G401.6 (cell line): ENCODE measurements around the gene PRKCB.
"Not testable (repeated sequence)": the region's sequence is repeated elsewhere in the genome, so short reads cannot be mapped to it uniquely, and the experiment has no call there.

ENCODE experiments used
- FAIRE-seq: peaks from 2 replicates; lab custom pipeline; 2012; peaks lifted over from hg19 to GRCh38; lab: Jason Lieb, UNC

Gene PRKCB

GRCh38 chr16:23902748-23903414, 67.1 kb downstream of the PRKCB start:
- no peak for FAIRE-seq

GRCh38 chr16:23905027-23905426, 69.2 kb downstream of the PRKCB start:
- FAIRE-seq = no peak

GRCh38 chr16:23907457-23907902, 71.7 kb downstream of the PRKCB start:
- no peak for FAIRE-seq

- FAIRE-seq = no peak
Measured at GRCh38 chr16:23907903-23908302, 72.1 kb downstream of the PRKCB start.

- no peak for FAIRE-seq
Measured at GRCh38 chr16:23908790-23909189, 73.0 kb downstream of the PRKCB start.

GRCh38 chr16:23909792-23910418, 74.1 kb downstream of the PRKCB start:
- FAIRE-seq = no peak

- FAIRE-seq = no peak
Measured at GRCh38 chr16:23914946-23915530, 79.3 kb downstream of the PRKCB start.

- FAIRE-seq = not testable (repeated sequence)
Measured at GRCh38 chr16:23916552-23916951, 80.8 kb downstream of the PRKCB start.

- FAIRE-seq = no peak
Measured at GRCh38 chr16:23917621-23918020, 81.8 kb downstream of the PRKCB start.

- FAIRE-seq = no peak
Measured at GRCh38 chr16:23920446-23920845, 84.7 kb downstream of the PRKCB start.

- FAIRE-seq = no peak
Measured at GRCh38 chr16:23920899-23921298, 85.1 kb downstream of the PRKCB start.

GRCh38 chr16:23922406-23922805, 86.6 kb downstream of the PRKCB start:
- FAIRE-seq = no peak

GRCh38 chr16:23924128-23924527, 88.3 kb downstream of the PRKCB start:
- no peak for FAIRE-seq

GRCh38 chr16:23927796-23928195, 92.0 kb downstream of the PRKCB start:
- FAIRE-seq = no peak

- no peak for FAIRE-seq
Measured at GRCh38 chr16:23929237-23929636, 93.5 kb downstream of the PRKCB start.

- no peak for FAIRE-seq
Measured at GRCh38 chr16:23929856-23930255, 94.1 kb downstream of the PRKCB start.

GRCh38 chr16:23930791-23931190, 95.0 kb downstream of the PRKCB start:
- FAIRE-seq = no peak

- FAIRE-seq = no peak
Measured at GRCh38 chr16:23931199-23931598, 95.4 kb downstream of the PRKCB start.

- FAIRE-seq = not testable (repeated sequence)
Measured at GRCh38 chr16:23933650-23934049, 97.9 kb downstream of the PRKCB start.

GRCh38 chr16:23934610-23935236, 98.9 kb downstream of the PRKCB start:
- no peak for FAIRE-seq

- FAIRE-seq = no peak
Measured at GRCh38 chr16:23940111-23940510, 104.3 kb downstream of the PRKCB start.

- no peak for FAIRE-seq
Measured at GRCh38 chr16:23941025-23941424, 105.2 kb downstream of the PRKCB start.

GRCh38 chr16:23941963-23942564, 106.3 kb downstream of the PRKCB start:
- FAIRE-seq = no peak
